HG03469 (cell line): Measurements from ENCODE around the gene C3orf38.
"Not testable (repeated sequence)": the region's sequence is repeated elsewhere in the genome, so short reads cannot be mapped to it uniquely, and the experiment has no call there.

Experiments
- ATAC-seq: cut with Tn5 transposase; IDR thresholded peaks from one replicate; pipeline ENCODE4 v1.9.1; 2021; ENCODE audit warnings: mild to moderate bottlenecking, moderate library complexity, moderate number of reproducible peaks; ENCODE audit not compliant: unreplicated experiment

The C3orf38 gene

GRCh38 chr3:88149509-88150362, at the start of gene C3orf38:
C3orf38 (plus strand) TSS chr3:88149959; CDS start chr3:88150053, 94 bp downstream.
- ATAC-seq, result peak; percentile 69

DNA sequence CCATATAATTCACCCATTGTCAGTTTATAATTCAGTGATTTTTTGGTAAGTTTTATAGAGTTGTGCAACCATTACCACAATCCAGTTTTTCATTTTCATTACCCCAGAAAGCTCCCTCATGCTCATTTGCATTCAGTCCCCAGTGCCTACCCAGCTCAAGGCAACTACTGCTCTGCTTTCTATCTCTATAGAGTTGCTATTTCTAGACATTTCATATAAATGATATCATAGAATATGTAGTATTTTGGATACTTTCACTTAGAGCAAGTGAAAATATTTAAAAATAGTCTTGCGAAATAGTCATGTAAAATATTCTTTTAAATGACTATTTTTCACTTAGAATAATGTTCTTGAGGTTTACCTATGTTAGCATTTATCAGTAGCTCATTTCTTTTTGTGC, 48.6 kb upstream of the C3orf38 start:
- no peak for ATAC-seq

DNA sequence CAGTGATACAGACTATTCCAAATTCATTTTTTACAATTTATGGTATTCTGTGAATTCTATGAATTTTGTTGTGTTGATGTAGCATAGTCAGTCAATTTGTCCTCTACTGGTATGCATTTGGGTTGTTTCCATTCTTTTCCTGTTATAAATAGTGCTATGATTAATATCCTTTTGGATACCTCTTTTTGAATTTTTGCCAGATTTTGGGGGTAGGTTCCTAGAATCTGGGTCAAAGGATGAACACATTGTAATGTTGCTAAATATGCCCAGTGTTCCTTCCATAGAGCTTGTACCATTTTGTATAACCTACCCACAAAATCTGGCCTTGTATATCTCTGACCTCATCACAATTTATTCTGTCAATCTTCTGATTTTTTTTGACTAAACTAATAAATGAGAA, 44.4 kb upstream of the C3orf38 start:
- ATAC-seq, result no peak

- no peak for ATAC-seq
Measured at GRCh38 chr3:88112289-88112688, 37.5 kb upstream of the C3orf38 start.

- peak; percentile 93 for ATAC-seq
Measured at GRCh38 chr3:88113311-88114162, 36.2 kb upstream of the C3orf38 start.

- no peak for ATAC-seq
Measured at GRCh38 chr3:88114878-88115549, 34.7 kb upstream of the C3orf38 start.

DNA sequence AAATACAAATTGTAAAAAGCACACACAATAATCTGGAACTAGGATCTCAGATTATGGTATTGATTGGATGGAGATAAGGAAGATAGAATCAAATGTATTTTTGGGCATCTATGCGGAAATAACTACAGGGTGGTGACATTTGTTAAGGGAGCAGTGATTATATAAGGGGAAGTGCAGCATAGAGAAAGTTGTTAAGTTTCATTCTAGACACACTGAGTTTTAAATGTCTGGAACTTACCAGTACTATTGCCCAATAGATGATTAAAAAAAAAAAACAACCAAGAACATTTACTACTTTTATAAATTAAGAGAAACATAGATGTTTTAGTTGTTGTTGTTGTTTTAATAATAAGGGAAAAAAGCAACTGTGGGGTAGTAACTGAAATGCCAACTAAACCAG, 32.1 kb upstream of the C3orf38 start:
- no peak for ATAC-seq

- not testable (repeated sequence) for ATAC-seq
Measured at GRCh38 chr3:88118603-88119002, 31.2 kb upstream of the C3orf38 start.

- no peak for ATAC-seq
Measured at GRCh38 chr3:88123526-88123925, 26.2 kb upstream of the C3orf38 start.

DNA sequence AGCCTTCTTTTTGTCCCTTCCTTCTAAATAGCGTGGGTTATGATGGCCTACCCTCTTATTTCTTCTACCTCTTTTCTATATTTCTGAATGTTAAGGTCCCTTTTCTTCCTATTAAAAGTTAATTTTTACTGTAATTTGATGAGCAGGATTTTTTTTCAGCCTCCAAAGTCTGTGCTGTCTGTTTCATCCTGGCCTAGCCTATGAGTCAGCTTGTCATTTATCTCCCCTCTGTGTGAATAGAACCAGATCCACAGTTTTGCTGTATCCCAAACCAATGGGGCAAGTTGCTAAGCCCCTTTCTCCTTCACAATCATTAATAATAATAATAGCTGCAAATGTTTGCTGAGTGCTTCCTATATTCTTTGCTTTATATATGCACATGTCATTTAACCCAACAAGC, 18.1 kb upstream of the C3orf38 start:
- no peak for ATAC-seq

DNA sequence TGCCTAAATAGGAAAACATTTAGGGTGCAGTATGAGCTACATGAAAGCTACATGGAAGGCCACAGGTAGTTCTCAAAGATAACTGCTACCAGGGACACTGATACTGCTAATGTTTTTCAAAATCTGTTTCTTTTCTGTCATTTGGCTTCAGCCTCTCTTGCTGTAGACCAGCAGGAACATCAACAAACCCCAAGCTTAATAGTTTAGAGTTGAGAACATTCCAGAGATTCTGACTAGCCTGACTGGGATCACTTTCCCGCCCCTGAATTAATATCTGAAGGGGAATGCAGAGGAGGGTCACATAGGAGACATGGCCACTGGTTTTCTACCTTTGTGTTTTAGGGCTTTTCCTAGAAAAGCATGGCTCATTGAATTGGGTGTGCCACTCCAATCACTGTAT, 16.9 kb upstream of the C3orf38 start:
- no peak for ATAC-seq

DNA sequence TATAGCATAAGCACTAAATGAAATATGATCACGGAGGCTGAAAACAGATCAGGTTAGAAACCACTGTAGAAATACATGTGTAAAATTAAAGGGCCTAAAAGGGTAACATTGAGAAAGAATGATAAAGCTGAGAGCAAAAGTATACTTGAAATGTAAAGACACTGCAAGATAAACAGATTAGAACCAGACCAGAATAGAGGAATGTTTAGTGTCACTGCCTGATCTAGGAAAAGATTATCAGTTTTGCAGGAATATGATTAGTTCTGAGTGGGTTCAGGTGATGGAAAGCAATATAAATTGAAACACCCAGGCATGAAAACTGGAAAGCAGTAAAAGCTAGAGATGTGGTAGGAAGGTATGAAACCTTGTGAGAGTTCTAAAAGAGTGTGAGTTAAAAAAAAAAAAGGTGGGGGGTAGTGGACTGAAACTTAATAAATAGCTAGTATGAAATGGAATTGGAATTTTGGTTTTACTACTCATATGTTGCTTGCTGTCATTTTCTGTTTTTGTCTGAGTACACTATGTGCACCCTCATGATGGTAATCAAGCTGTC, 16.0 kb upstream of the C3orf38 start:
- ATAC-seq, result no peak

- ATAC-seq, result no peak
Measured at GRCh38 chr3:88137836-88138235, 11.9 kb upstream of the C3orf38 start.

DNA sequence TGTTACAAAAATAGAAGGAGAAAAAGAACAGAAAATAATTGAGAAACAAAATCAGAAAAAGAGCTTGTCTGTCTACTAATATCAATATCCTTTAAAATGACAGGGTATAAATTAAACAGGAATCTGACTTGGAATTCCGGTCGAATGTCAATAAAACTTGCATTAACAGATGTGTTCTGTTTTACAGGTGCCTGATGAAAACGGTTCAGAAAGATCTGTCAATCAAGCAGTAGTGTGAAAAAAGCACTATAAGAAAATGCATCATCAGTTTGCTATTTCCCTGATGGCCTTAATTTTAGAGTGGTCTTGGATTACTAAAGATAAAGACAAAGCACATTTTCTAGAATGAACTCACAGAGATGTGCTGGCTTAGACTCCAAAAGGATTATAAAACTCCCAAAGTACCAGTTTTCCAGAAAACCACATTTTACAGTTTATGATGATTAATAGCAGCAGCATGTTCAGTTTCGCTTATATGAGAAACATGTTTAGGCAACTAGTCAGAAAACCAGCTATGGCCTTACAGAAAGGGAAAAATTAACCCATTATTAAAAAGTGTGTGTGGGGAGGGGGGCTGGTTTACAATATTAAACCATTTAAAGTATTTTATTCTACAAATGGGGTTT, 8.2 kb upstream of the C3orf38 start:
- ATAC-seq, result no peak

DNA sequence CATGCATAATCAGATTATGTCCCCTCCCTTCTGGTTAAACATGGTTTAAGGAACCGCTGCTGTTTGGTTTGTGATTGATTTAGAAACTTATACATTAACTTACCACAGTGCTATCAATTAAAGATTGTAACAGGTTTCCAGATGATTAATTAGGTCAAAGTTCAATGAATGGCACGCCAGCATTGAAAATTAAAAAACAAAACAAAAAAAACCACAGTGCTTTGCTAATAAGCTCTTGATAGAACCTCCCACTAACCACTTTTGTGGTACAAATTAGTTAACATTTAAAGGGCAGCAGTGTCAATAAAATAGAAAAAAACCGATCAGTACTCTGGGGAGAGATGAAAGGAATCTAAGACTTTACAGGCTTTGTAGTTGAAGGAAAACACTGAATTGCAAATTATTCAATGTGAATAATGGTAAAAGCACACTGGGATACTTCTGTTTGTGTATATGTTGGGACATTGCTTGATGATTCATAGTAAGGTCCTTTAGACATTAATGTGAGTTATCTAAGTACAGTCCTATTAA, 7.6 kb upstream of the C3orf38 start:
- ATAC-seq, result no peak

DNA sequence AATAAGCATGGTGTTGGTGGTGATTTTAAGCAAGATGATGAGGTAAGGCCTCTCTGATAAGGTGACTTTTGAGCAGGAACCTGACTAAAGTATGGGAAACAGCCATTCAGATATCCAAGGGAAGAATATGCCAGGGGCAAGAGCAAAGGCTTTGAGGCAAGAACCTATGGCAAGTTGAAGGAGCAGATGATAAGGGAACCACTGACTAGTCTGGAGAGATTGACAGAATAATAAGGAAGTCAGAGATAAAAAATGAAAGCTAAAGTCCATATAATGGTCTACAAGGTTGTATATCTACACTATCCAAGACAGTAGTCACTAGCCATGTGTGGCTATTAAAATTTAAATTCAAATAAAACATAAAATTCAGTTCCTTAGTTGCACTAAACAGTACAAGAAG, 2.5 kb upstream of the C3orf38 start:
- no peak for ATAC-seq

- no peak for ATAC-seq
Measured at GRCh38 chr3:88148651-88149050, 1.1 kb upstream of the C3orf38 start.

- peak; percentile 10 for ATAC-seq
Measured at GRCh38 chr3:88149101-88149508, 654 bp upstream of the C3orf38 start.

GRCh38 chr3:88150371-88150770, 612 bp downstream of the C3orf38 start:
- ATAC-seq, result no peak

DNA sequence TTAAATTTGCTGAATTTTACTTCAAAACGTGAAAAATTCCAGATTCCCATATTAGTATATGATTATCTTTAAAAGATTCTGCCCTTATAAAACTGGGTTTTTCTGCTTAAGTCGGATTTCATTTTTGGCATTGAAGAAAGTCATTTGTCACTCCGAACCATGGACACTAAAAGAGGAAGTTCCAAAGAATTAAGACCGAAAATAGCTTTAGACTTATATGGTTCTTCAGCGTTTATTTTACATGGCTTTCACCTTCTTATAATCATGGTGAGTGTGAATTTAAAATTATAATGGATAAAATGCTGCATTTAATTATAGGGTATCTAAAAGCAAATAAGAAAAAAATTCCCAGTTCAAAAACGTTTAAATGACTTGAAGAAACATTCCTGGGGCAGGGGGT, 1.0 kb downstream of the C3orf38 start:
- no peak for ATAC-seq
